Endothelial cell of umbilical vein (primary cell): ENCODE data around the gene FAM81A.

Experiments used
- CTCF ChIP-seq, 2 donors: IDR thresholded peaks; 1 replicate in 1 of 2; 2 replicates in 1 of 2; pipeline ENCODE4 v1.5.1; 2011; ENCODE audit warnings: low read length in 2 of 2, mild to moderate bottlenecking in 2 of 2, moderate library complexity in 2 of 2, control low read depth in 1 of 2, inconsistent platforms in 1 of 2, low read depth in 1 of 2; ENCODE audit not compliant: insufficient read depth in 1 of 2; ENCODE audit errors: extremely low read depth in 1 of 2
- EZH2 ChIP-seq: IDR thresholded peaks from 2 replicates; pipeline ENCODE4 v1.6.1; 2012; ENCODE audit warnings: borderline replicate concordance, low read depth, mild to moderate bottlenecking, moderate library complexity, low read length, inconsistent platforms; ENCODE audit not compliant: severe bottlenecking
- MAX ChIP-seq: IDR thresholded peaks from 2 replicates; pipeline ENCODE4 v1.6.1; 2011; ENCODE audit not compliant: insufficient read depth, insufficient read length
- POLR2A ChIP-seq: IDR thresholded peaks from 2 replicates; pipeline ENCODE4 v1.6.1; 2012; ENCODE audit warnings: low read depth, mild to moderate bottlenecking, control low read depth, low read length
- POLR2AphosphoS5 ChIP-seq: IDR thresholded peaks from 2 replicates; pipeline ENCODE4 v1.6.1; 2012; ENCODE audit warnings: low read depth, mild to moderate bottlenecking, control low read depth, low read length, moderate library complexity; ENCODE audit not compliant: insufficient read depth

- TF ChIP-seq POLR2A (no peak), CTCF (IDR thresholded peaks at IDR 0.05; ENCODE audit: extremely low read depth in 1 of 2, insufficient read depth in 1 of 2, low read depth in 1 of 2, low read length in 2 of 2) (no peak), EZH2 (no peak), POLR2AphosphoS5 (no peak), MAX (no peak)
Measured at GRCh38 chr15:59541750-59542149, 103.8 kb downstream of the FAM81A start.
